D721Med (cell line): ENCODE results near the gene TMEM150A.

Experiments
- DNase-seq: peaks from one replicate; pipeline ENCODE4 v3.0.0; 2011; ENCODE audit warnings: low spot score; ENCODE audit not compliant: insufficient read length
- FAIRE-seq: peaks from 2 replicates; lab custom pipeline; 2011; peaks lifted over from hg19 to GRCh38; lab: Jason Lieb, UNC
- TF ChIP-seq, protein P1 (sequence below): IDR thresholded peaks from 2 replicates; pipeline ENCODE4 v1.5.1; 2012; ENCODE audit warnings: mild to moderate bottlenecking, control low read depth; ENCODE audit not compliant: insufficient read depth; ENCODE audit errors: missing control alignments

TMEM150A gene

DNA sequence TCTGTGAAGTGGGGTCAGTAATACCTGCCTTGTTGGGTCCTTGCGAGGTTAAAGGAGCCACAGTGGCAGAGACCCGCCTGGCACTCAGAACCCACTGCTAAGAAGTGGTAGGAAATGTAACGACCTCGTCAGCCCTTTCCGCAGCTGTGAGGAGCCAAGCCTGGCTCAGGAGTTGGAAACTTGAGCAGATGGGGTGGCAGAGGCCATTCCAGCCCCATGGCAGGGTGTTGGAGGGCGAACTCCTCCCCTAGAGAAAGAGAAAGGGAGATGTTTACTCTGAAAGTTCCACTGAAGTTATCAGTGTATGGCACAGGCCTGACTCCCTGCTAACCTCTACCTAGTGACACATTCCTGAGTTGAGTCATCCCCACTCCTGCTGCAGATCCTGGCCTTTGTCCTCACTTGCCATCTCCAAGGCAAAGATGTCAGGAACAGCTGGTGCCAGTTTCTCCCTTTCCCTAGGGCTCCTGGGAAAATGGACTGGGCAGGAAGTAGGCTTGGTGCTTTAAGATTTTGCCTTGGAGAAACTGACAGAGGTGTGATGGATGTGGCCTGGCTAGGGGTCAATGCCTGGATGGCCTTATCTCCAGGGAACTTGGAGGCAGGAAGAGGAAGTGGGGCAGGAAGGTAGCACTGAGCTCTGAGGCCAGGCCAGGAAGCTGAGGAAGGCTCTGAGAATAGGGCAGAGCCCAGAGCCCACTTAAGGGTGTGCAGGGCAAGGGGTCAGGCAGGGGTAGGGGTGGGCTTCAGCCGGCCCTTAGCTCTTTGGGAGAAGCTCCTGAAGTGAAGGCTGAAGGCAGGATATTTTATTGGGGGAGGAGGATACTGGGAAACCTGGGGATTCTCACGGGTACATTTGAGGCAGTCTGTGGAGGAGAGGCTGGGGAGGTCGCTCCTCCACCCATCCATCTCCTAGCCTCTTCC is 17.4 kb downstream of the TMEM150A start:
- FAIRE-seq (no peak), DNase-seq (no peak)
- TF ChIP-seq, protein P1, sequence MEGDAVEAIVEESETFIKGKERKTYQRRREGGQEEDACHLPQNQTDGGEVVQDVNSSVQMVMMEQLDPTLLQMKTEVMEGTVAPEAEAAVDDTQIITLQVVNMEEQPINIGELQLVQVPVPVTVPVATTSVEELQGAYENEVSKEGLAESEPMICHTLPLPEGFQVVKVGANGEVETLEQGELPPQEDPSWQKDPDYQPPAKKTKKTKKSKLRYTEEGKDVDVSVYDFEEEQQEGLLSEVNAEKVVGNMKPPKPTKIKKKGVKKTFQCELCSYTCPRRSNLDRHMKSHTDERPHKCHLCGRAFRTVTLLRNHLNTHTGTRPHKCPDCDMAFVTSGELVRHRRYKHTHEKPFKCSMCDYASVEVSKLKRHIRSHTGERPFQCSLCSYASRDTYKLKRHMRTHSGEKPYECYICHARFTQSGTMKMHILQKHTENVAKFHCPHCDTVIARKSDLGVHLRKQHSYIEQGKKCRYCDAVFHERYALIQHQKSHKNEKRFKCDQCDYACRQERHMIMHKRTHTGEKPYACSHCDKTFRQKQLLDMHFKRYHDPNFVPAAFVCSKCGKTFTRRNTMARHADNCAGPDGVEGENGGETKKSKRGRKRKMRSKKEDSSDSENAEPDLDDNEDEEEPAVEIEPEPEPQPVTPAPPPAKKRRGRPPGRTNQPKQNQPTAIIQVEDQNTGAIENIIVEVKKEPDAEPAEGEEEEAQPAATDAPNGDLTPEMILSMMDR, result no peak

DNA sequence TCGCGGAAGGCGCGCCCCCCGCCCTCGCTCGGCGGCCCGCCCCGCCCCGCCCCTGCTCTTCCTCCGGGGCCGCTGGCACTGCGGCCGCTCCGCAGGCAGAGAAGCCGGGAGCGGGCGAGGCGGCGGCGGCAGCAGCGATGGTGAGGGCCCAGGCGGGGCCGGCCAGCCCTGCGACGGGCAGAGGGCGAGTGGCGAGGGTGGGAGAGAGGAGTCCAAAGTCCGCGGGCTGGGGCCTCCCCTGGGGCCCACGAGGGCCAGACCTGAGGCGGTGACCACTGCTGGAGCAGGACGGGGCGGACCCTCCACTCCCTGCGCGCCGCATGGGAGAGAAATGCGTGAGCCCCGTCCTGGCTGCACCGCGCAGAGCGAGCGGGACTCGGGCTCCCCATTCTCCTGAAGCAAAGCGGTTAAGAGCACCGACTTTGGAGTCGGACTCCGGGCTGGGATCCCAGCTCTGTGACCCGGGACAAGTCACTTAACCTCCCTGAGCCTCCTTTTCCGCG is 18.1 kb downstream of the TMEM150A start, which contains the start of gene VAMP5:
VAMP5 (plus strand) TSS at position 78 of the 503 bp plus-strand sequence; CDS start at position 138, 60 bp downstream.
- FAIRE-seq (no peak), DNase-seq (no peak)
- TF ChIP-seq, protein P1, result no peak

DNA sequence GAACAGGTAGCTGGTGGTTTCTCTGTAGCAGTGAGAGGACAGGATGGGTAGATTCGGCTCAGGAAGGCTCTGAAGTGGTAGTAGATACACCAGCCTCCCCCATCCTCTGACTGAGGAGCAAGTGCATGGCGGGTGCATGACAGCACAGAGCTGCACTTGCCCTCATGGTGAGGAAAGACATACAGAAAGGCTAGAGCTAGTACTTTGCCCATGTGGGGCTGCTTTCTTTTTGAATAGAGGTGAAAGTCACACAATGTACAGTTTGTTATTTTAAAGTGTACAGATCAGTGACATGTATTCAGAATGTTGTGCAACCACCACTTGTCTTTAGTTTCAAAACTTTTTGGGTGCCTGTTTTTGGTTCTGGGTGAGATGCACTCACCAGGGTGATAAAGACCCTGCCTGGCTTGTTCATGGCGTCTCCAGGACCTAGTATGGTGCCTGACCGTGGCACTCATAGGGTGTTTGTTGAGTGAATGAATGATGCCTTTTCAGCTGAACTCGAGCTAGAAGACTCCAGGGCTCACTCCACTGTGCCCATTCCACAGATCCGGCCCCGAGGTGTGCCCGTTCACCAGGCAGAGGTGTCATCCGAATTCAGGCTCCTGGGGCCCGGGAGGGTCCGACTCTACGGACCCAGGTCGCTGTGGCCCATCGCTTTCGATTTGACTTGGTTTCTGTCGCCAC is 18.7 kb downstream of the TMEM150A start:
- FAIRE-seq, result no peak

DNA sequence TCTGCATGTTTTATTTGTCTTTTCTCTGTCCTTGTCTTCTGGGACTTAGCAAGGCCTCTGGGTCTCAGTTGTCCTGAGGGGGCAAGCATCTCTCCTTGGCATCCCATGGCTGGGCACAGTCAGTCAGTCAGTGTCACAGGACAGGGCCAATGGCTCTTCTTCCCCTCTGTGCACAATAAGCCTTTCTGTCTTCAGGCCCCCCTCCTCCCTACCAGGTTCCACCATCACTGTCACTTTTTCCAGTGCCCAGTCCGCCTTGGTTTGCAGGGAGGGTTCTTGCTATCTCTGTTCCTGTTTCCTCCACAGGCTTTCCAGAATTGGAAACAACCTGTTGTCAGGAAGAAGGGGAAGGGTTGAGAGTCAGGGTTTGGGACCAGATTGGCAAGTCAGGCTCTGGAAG is 20.0 kb downstream of the TMEM150A start:
- DNase-seq, result no peak
- TF ChIP-seq, protein P1, result no peak
- no peak for FAIRE-seq

More for the DNA sequence above, 18.7 kb downstream of the TMEM150A start:
- TF ChIP-seq, protein P1, result no peak
- DNase-seq, result no peak

DNA sequence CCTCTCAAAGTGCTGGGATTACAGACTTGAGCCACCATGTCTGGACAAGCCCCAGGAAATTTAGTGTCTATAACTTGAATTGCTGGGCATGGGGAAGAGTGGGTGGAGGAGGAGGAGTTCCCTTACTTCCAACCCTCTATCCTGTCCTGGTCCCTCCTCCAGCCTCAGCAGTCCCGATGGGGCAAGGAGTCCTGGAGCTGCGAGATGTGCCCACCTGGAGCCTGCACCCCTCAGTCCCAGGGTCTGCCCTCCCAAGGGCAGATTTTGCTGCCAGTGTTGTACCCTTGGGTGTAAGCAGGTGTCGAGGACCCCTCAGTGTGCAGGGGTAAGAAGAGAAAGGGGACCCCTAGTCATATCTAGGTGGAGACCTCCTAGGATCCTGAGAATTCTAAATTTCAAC is 22.3 kb downstream of the TMEM150A start:
- no peak for DNase-seq
- TF ChIP-seq, protein P1, result no peak
- no peak for FAIRE-seq

DNA sequence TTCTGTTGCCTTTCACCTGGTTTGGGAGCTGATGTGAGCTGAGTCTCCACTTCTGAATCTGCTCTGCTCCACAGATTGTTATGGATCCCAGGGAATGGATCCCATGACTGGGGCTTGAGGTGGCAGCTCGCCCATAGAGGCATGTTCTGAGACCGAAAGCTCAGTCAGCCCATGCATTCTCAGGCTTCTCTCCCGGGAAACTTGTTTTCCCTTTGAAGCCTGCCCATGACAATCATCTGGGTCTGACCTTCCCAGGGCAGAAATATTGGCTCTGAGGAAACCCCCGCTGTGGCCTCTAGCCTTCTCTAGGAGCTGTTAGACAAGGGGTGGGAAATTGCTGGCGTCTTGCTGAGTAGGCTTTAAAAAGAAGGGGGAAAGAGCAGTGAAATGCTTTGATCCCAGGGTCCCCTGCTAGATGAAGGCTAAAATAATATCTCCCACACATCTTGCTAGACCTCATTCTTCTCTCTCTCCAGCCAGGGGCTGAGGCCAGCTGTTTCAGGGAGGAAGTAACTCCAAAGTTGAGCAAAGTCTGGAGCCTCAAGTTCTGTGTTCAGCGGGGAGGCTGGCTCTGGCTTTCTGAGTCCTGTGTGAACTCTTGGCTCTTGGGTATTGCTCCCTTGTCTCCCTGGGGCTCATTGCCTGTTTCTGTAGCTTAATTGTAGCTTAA is 23.1 kb downstream of the TMEM150A start:
- DNase-seq (no peak), FAIRE-seq (no peak)

More for the DNA sequence above, 23.1 kb downstream of the TMEM150A start:
- TF ChIP-seq, protein P1, result no peak
